Measurements from ENCODE around the gene MRPL23.

DNA sequence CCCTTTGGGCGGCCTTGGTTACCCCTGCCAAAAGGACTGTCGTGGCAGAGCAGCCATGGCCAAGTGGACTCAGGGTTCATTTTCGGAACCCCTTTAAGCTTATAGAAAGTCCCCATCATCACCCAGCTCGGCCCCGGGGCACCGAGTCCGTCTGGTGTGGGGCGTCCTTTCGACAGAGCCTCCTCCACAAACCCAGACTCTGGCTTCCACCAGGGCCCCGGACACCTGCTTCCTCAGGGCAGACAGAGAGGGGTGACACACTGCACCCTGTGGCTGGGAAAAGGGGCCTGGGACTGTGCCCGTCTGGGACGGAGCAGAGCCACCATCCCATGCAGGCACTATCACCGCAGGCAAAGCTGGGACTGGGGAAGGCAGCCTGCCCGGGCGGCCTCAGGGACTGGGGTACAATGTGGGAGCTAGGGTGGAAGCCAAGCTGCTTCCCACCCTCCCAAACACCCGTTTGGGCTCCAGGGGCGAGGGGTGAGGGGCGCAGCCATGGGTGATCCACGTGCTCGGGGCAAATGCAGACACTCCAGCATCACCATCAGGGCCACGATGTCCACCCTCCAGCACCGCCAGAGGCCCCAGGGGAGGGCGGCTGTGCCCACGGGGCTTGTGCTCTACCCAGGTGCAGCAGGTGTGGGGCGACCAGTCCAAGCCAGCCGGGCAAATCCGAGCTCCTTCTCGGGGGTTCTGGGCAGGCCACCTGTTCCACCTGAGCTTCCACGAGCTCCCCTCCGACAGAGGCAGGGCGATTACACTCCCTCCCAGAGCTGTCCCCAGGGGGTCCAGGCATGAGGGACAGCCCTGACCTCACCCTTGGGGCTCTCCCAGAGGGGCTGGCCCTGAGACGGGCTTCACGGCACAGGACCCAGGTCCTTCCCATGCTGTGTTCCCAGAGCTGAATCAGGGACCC, 11.7 kb upstream of the MRPL23 start:
- TF ChIP-seq CTCF (conservative IDR thresholded peaks at IDR 0.05; ENCODE audit: low read length) = no peak
- no peak for TF ChIP-seq EZH2phosphoT487 (IDR thresholded peaks at IDR 0.05; ENCODE audit: borderline replicate concordance)

Measured in Loucy (cell line).